GM21528 (cell line): ENCODE results near the gene BCL11A.

Experiments
- ATAC-seq: cut with Tn5 transposase; IDR thresholded peaks from one replicate; pipeline ENCODE4 v1.9.1; 2021; ENCODE audit warnings: mild to moderate bottlenecking, moderate library complexity; ENCODE audit not compliant: unreplicated experiment, low FRiP score

Gene BCL11A

DNA sequence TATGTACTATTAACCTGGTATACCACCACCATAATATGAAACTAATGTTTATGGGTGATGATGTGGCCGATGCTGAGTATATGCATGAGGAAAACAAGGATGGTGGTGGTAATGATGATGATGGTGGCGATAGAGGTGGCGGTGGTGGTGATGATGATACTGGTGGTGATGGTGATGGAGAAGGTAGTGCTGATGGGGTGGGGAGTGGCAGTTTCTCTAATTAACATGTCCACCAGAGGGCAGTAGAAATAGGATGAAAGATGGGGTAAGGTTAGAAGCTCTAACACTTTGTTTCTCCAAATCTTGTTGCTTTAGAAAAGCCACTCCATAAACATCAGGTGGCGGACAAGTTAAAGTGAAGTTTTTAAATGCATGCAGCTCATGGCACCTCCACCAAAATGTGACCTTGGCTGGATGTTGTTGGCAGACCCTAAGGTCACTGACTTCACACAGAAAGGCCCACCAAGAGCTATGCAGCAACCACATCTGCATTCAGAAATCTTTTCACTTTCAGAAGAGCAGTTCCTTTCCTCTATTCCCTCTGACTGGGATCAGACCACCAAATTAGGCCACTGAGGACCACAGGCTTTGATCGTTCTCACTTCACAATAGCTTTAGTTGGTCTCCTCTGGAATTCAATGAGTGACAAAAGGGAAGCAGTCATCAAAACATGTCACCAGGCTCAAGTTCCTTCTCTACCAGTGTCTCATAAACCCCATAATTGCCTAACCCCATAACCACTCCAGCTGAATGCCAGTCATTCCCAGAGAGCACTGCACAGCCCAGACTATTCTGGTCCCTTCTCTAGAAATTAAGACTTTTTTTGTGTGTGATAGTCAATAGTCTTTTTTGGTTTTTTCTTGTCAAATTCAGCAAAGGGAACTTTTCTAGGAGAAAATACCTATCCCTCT lies 7.5 kb upstream of the BCL11A start:
- no peak for ATAC-seq

DNA sequence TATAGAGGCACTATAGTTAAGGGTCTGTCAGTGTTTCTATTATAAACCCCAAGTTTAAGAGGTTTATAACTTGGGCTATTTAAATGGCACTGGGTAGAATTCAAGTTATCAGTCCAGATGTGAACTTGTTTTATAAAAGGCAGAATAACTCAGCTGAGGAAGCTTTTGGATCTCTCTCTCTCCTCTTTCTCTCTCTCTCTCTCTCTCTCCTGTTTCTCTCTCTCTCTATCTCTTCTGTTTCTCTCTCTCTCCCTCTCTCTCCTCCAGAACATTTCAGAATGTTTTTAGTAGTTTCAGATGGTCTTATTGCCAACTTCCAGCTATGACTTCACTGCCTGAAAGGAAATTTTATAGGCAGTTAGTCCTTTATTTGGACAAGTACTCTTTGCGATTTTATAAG lies 6.4 kb upstream of the BCL11A start:
- no peak for ATAC-seq

GRCh38 chr2:60558536-60558935 lies 5.1 kb upstream of the BCL11A start:
- ATAC-seq = no peak

- ATAC-seq = no peak
These were observed 4.0 kb upstream of the BCL11A start for GRCh38 chr2:60557486-60557864.

GRCh38 chr2:60556576-60557485 lies 3.4 kb upstream of the BCL11A start:
- ATAC-seq = no peak

- ATAC-seq = no peak
These were observed 2.7 kb upstream of the BCL11A start for GRCh38 chr2:60556175-60556574.

GRCh38 chr2:60555783-60556139 lies 2.3 kb upstream of the BCL11A start:
- ATAC-seq = no peak

DNA sequence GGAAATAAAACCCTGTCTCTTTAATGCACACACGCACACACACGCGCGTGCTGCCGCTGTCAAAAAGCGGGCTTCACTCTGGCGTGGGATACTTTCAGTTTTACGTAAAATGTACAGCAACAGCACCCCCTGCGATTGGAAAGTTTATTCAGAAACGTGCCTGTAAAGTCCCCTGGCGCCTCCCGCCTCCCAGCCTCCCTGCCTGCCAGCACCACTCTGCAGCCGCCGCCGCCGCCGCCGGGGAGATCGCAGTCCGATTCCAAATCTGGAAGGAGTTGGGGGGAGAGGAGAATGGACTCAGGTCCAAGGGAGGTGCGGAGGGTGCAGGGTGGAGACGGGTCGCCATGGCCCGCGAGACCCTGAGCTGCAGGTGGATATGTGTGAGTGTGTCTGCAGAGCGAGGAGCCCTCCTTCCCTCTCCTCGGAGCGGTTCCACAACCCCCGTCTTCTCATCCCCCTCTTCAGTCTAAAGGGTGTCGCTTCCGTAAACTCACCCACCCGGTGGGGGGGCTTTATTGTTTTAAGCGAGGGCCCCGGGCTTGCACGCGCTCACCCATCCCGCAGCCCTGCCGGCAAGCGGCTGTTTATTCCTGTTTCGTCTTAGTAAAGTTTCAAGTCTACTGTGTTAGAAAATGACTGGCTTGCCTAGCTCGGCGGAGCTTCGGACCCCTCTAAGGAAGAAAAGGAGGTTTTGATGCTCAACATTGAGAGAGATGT lies 1.8 kb upstream of the BCL11A start:
- peak; percentile 34 for ATAC-seq

GRCh38 chr2:60554646-60555065 lies 1.2 kb upstream of the BCL11A start:
- ATAC-seq = peak; percentile 2

GRCh38 chr2:60554074-60554645 lies 706 bp upstream of the BCL11A start:
- ATAC-seq = peak; percentile 18

DNA sequence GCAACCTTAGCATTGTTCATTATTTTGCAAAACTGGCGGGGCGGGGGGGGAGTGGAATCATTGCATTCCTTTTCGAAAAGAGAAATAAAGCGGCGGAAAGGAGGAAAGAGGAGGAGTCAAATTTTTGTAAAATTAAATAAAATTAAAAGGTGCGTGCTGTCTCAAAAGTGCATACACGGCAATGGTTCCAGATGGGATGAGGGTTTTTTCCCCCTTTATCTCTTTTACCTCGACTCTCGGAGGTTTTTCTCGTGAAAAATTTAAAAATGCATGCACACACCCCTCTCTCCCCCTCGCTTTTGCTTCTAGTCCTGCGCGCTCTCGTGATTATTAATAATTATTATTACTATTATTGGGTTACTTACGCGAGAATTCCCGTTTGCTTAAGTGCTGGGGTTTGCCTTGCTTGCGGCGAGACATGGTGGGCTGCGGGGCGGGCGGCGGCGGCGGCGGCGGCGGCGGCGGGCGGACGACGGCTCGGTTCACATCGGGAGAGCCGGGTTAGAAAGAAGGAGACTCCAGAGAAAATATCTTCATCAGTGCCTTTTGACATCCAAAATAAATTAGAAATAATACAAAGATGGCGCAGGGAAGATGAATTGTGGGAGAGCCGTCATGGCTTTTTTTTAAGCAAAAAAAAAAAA lies 481 bp downstream of the BCL11A start:
- ATAC-seq = no peak

GRCh38 chr2:60552078-60552850 lies 1.2 kb downstream of the BCL11A start:
- ATAC-seq = no peak

DNA sequence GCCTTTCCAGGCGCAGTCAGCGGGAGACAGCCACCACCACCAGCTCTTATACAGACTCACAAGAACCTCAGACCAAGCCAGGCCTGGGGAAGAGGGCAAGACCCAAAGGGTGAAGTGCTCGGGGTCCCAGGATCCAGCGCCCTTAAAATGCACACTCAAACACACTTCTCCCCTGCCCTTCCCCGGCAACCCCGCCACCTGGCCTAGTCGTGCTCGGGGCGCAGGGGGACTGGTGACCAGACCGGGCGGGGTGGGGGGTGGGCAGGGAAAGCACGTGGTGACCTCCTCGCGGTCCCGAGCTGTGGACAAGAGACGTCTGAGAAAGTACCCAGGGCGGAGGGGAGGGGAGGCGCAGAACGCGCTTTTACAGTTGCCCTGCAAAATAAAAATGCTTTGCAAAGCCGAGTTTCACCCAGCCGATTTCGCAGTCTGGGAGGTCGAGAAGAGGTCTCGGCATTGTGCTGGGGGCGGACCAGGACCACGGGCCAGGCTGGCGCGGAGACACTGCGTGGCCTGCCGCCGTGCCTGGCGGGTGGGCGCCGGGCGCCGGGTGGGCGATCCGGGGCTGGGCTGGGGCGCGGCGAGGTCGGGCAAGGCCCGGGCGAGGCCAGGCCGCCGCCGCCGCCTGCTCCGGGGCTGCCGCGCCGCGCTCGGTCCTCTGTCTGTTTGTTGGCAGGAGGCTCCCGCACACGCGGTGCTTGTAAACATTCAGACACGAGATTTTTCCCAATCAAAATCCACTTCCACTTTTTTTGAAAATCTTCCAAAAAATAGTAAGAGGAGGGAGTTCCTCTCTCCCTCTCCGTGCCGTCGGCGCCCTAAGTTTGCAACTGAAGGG lies 2.0 kb downstream of the BCL11A start:
- ATAC-seq = no peak

DNA sequence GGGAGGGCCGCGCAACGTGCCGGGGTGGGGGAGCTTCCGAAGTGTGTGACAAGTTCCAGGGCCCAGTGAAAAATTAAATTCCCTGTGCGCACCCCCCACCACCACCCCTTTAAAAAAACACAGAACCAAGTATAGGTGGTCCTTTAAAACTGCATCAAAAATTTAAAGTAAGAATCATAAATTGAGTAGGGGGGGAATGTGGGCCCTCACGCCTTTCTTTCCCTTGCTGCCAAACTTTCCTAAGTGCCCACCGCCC lies 2.5 kb downstream of the BCL11A start:
- no peak for ATAC-seq

DNA sequence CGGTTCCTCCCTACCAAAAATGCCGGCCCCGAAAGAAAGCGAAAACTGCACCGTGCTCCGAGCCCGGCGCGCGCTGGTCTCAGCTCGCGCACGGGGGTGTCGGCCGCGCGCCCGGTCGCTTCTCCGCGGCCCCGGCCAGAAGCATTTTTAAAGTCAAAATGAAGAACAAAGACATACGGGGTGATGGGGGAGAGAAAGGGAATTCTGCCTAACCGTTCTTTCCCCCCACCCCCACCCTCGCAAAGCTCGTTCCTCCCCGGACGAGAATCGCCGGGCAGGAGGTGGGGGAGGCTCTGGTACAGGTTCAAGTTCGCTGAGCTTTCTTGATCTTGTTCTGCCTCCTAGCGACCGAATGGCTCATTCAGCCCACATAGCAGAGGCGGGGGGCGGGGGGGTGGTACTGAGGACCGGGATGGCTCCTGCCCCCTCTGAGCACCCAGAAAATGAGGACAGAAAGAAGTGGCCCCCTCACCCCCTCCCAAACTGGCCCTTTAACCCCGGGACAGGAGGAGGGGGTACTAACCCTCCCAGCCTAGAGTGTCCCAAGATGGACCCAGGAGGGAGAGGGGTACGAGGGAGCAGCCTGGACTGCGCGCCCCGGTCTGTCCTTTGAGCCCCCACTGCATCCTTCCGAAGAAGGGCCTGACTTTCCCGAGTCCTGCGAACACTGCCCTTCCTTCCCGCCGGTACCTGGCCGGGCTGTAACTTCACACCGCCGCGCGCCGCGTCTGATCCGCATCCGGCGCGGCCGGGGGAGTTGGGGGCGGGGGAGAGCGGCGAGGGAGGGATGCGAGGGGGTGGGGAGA lies 3.1 kb downstream of the BCL11A start:
- ATAC-seq = peak; percentile 47

- ATAC-seq = no peak
These were observed 3.6 kb downstream of the BCL11A start for GRCh38 chr2:60549928-60550177.

DNA sequence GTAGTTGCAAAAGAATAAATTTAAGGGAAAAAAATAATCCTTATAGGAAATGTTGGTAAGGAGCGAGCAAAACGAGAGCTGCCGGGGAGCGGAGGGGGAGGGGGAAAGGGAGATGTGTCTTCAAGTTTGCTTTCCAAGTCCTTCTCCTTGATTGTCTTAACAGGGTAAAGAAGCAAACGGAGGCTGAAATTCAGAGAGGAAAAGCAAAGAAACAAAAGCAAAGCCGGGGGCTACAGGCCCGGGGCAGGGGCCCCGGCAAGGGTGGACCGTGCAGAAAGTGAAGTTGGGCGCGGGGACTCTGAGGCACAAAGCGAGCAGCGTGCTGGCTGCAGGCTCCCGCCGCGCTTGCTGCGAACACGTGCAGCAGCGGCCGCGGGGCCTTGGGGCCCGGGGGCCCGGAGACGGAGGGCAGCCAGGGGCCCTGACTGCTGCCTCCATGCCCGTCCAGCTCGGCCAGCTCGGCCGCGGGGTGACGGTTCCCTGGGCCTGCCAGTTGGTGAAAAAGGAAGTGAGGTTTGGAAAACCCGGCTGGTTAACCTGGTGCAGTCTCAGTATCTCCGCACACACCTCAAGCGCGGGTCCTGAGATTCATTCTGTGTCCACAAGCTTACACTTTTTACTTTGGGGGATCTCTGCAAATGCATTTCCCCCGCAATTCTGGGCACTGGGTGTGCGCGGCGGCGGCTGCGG lies 4.1 kb downstream of the BCL11A start:
- ATAC-seq = no peak

GRCh38 chr2:60548845-60549237 lies 4.6 kb downstream of the BCL11A start:
- ATAC-seq = no peak
